Nephron progenitor cell (in vitro differentiated cells): Measurements from ENCODE around the gene CHRNB4.

Experiments
- DNase-seq: peaks from one replicate; pipeline ENCODE4 v3.0.0; 2021
- H3K27ac Mint-ChIP-seq: 2 replicates; pipeline ENCODE4 v1.8.0; 2021; ENCODE audit warnings: mild to moderate bottlenecking, moderate library complexity, mixed read lengths
- H3K27me3 Mint-ChIP-seq: 2 replicates; pipeline ENCODE4 v1.8.0; 2021; ENCODE audit warnings: mild to moderate bottlenecking, low read depth, mixed read lengths; ENCODE audit not compliant: poor library complexity
- H3K36me3 Mint-ChIP-seq: 2 replicates; pipeline ENCODE4 v1.8.0; 2021; ENCODE audit warnings: low read depth, mixed read lengths
- H3K4me1 Mint-ChIP-seq: 2 replicates; pipeline ENCODE4 v1.8.0; 2021; ENCODE audit warnings: mixed read lengths
- H3K4me3 Mint-ChIP-seq: 2 replicates; pipeline ENCODE4 v1.8.0; 2021; ENCODE audit warnings: mild to moderate bottlenecking, moderate library complexity, mixed read lengths
- H3K9me3 Mint-ChIP-seq: 2 replicates; pipeline ENCODE4 v1.8.0; 2021; ENCODE audit warnings: mild to moderate bottlenecking, moderate library complexity, mixed read lengths
- CTCF ChIP-seq: fragments of 200-600 bp; sonication (generic); IDR thresholded peaks from 2 replicates; pipeline ENCODE4 v1.5.0; 2021; ENCODE audit warnings: antibody characterized with exemption

CHRNB4 gene

GRCh38 chr15:78676424-78677110, 35.6 kb upstream of the CHRNB4 start:
- peaks cover 13% of the 10 kb centered on the region for H3K9me3 Mint-ChIP-seq
- no peak overlapping the region for H3K27ac Mint-ChIP-seq
- no peak for DNase-seq
- H3K4me3 Mint-ChIP-seq, result no peak overlapping the region
- H3K27me3 Mint-ChIP-seq, result peaks cover 48% of the 10 kb centered on the region
- peaks cover 8% of the 10 kb centered on the region for H3K36me3 Mint-ChIP-seq
- TF ChIP-seq CTCF, result no peak
- H3K4me1 Mint-ChIP-seq, result peaks cover 67% of the 10 kb centered on the region

GRCh38 chr15:78675617-78676360, 34.8 kb upstream of the CHRNB4 start:
- DNase-seq, result no peak
- Mint-ChIP-seq H3K4me1 (peaks cover 64% of the 10 kb centered on the region), H3K27me3 (peaks cover 52% of the 10 kb centered on the region), H3K27ac (no peak overlapping the region), H3K4me3 (no peak overlapping the region), H3K36me3 (peaks cover 8% of the 10 kb centered on the region), H3K9me3 (peaks cover 13% of the 10 kb centered on the region)
- TF ChIP-seq CTCF, result no peak

- Mint-ChIP-seq H3K27ac (no peak overlapping the region), H3K9me3 (peaks cover 13% of the 10 kb centered on the region), H3K4me3 (no peak overlapping the region), H3K36me3 (peaks cover 8% of the 10 kb centered on the region), H3K4me1 (peaks cover 59% of the 10 kb centered on the region), H3K27me3 (peaks cover 56% of the 10 kb centered on the region)
- no peak for TF ChIP-seq CTCF
- DNase-seq, result no peak
These were observed 34.2 kb upstream of the CHRNB4 start for GRCh38 chr15:78675206-78675605.

GRCh38 chr15:78673917-78674444, 33.0 kb upstream of the CHRNB4 start:
- peak overlapping the region; percentile 33 for H3K4me3 Mint-ChIP-seq
- no peak for TF ChIP-seq CTCF
- no peak for DNase-seq
- H3K9me3 Mint-ChIP-seq, result peaks cover 13% of the 10 kb centered on the region
- H3K4me1 Mint-ChIP-seq, result peaks cover 53% of the 10 kb centered on the region
- peaks cover 61% of the 10 kb centered on the region for H3K27me3 Mint-ChIP-seq
- H3K36me3 Mint-ChIP-seq, result peaks cover 8% of the 10 kb centered on the region
- peak overlapping the region; percentile 66 for H3K27ac Mint-ChIP-seq

- peaks cover 58% of the 10 kb centered on the region for H3K4me1 Mint-ChIP-seq
- peaks cover 13% of the 10 kb centered on the region for H3K9me3 Mint-ChIP-seq
- H3K27me3 Mint-ChIP-seq, result peaks cover 64% of the 10 kb centered on the region
- TF ChIP-seq CTCF, result no peak
- DNase-seq, result no peak
- H3K27ac Mint-ChIP-seq, result peak overlapping the region; percentile 59
- H3K4me3 Mint-ChIP-seq, result no peak overlapping the region
- peaks cover 8% of the 10 kb centered on the region for H3K36me3 Mint-ChIP-seq
These were observed 32.5 kb upstream of the CHRNB4 start for GRCh38 chr15:78673476-78673875.
